Measurements from ENCODE around the gene CSK.

DNA sequence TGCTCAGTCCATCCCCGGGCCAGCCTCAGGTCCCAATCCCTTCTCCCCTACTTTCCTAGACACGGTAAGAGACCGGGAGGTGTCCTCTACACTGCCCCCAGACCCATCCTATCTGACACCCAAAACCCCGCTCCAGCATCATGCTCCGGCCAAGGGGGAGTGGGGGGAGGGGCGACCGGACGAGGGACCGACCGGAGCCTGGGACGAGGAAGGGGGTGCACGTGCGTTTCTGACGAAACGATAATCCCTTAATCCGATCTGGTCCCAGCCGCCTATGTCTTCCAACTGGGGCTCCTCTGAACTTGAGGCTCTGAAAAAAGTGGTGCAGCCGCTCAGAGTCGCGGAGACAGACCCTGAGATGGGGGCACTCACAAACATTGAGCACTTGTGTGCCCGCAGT lies 45.0 kb downstream of the CSK start:
- TF ChIP-seq ELF1 (IDR thresholded peaks at IDR 0.05) (no peak), EP300 (IDR thresholded peaks at IDR 0.05; ENCODE audit: borderline replicate concordance in 1 of 2, low read depth in 1 of 2, low read length in 1 of 2) (no peak), RAD21 (IDR thresholded peaks at IDR 0.05; ENCODE audit: low read length) (no peak), CHD2 (IDR thresholded peaks at IDR 0.05; ENCODE audit: low read length, partially characterized antibody) (no peak), EZH2phosphoT487 (IDR thresholded peaks at IDR 0.05; ENCODE audit: borderline replicate concordance, low read depth) (no peak), YY1 (IDR thresholded peaks at IDR 0.05; ENCODE audit: low read depth) (no peak), POLR2AphosphoS5 (IDR thresholded peaks at IDR 0.05; ENCODE audit: low read depth, low read length) (no peak)
- TF ChIP-seq, protein P1, sequence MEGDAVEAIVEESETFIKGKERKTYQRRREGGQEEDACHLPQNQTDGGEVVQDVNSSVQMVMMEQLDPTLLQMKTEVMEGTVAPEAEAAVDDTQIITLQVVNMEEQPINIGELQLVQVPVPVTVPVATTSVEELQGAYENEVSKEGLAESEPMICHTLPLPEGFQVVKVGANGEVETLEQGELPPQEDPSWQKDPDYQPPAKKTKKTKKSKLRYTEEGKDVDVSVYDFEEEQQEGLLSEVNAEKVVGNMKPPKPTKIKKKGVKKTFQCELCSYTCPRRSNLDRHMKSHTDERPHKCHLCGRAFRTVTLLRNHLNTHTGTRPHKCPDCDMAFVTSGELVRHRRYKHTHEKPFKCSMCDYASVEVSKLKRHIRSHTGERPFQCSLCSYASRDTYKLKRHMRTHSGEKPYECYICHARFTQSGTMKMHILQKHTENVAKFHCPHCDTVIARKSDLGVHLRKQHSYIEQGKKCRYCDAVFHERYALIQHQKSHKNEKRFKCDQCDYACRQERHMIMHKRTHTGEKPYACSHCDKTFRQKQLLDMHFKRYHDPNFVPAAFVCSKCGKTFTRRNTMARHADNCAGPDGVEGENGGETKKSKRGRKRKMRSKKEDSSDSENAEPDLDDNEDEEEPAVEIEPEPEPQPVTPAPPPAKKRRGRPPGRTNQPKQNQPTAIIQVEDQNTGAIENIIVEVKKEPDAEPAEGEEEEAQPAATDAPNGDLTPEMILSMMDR (IDR thresholded peaks at IDR 0.05), result no peak
- TF ChIP-seq, protein P2, sequence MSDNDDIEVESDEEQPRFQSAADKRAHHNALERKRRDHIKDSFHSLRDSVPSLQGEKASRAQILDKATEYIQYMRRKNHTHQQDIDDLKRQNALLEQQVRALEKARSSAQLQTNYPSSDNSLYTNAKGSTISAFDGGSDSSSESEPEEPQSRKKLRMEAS (IDR thresholded peaks at IDR 0.05; ENCODE audit: low read depth), result no peak
- TF ChIP-seq, protein P3, sequence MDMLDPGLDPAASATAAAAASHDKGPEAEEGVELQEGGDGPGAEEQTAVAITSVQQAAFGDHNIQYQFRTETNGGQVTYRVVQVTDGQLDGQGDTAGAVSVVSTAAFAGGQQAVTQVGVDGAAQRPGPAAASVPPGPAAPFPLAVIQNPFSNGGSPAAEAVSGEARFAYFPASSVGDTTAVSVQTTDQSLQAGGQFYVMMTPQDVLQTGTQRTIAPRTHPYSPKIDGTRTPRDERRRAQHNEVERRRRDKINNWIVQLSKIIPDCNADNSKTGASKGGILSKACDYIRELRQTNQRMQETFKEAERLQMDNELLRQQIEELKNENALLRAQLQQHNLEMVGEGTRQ (IDR thresholded peaks at IDR 0.05; ENCODE audit: borderline replicate concordance, low read depth, low read length), result no peak
